HG03442 (cell line): ENCODE measurements around the gene KRTAP4-9.
"Not testable (repeated sequence)": the region's sequence is repeated elsewhere in the genome, so short reads cannot be mapped to it uniquely, and the experiment has no call there.

Source experiments
- ATAC-seq: cut with Tn5 transposase; IDR thresholded peaks from one replicate; pipeline ENCODE4 v1.9.1; 2021; ENCODE audit warnings: mild to moderate bottlenecking, moderate library complexity; ENCODE audit not compliant: unreplicated experiment

Gene KRTAP4-9

GRCh38 chr17:41126412-41126811 lies 21.2 kb downstream of the KRTAP4-9 start:
- ATAC-seq: no peak

- no peak for ATAC-seq
Measured at GRCh38 chr17:41127371-41127770, 22.2 kb downstream of the KRTAP4-9 start.

GRCh38 chr17:41131979-41132378 lies 26.8 kb downstream of the KRTAP4-9 start:
- ATAC-seq: no peak

- ATAC-seq: no peak
Measured at GRCh38 chr17:41133880-41134735, 28.9 kb downstream of the KRTAP4-9 start.

- not testable (repeated sequence) for ATAC-seq
Measured at GRCh38 chr17:41139865-41140264, 34.7 kb downstream of the KRTAP4-9 start.

- no peak for ATAC-seq
Measured at GRCh38 chr17:41140360-41141131, 35.4 kb downstream of the KRTAP4-9 start, which contains the start of gene KRTAP4-6. Gene KRTAP4-6 (minus strand): TSS chr17:41140544. CDS start chr17:41140487, 57 bp downstream.

GRCh38 chr17:41141361-41141760 lies 36.2 kb downstream of the KRTAP4-9 start:
- no peak for ATAC-seq

- ATAC-seq: no peak
Measured at GRCh38 chr17:41144846-41145245, 39.7 kb downstream of the KRTAP4-9 start.

GRCh38 chr17:41145261-41145660 lies 40.1 kb downstream of the KRTAP4-9 start:
- no peak for ATAC-seq

GRCh38 chr17:41147531-41148204 lies 42.5 kb downstream of the KRTAP4-9 start:
- no peak for ATAC-seq

- not testable (repeated sequence) for ATAC-seq
Measured at GRCh38 chr17:41148971-41149651, 43.9 kb downstream of the KRTAP4-9 start.

GRCh38 chr17:41149652-41149985 lies 44.4 kb downstream of the KRTAP4-9 start, which contains the start of gene KRTAP4-5:
Gene KRTAP4-5 (minus strand): TSS chr17:41149825. CDS start chr17:41149767, 58 bp downstream.
- no peak for ATAC-seq

- no peak for ATAC-seq
Measured at GRCh38 chr17:41150026-41150425, 44.8 kb downstream of the KRTAP4-9 start.

GRCh38 chr17:41151525-41151924 lies 46.3 kb downstream of the KRTAP4-9 start:
- ATAC-seq: no peak

GRCh38 chr17:41153856-41154255 lies 48.7 kb downstream of the KRTAP4-9 start:
- ATAC-seq: no peak
